Progenitor cell of endocrine pancreas (in vitro differentiated cells): ENCODE measurements around the gene VAPA. TPM values are rescaled to one million over a fixed set of nuclear protein-coding genes. Genes with fewer than 3 reads are reported as not detected.

Source experiments
- DNase-seq: peaks from one replicate; pipeline ENCODE4 v3.0.0; 2021; ENCODE audit warnings: low spot score; ENCODE audit not compliant: unreplicated experiment
- H3K27ac Mint-ChIP-seq: 2 replicates; pipeline ENCODE4 v1.8.0; 2021; ENCODE audit warnings: mild to moderate bottlenecking, moderate library complexity, mixed read lengths
- H3K27me3 Mint-ChIP-seq: 2 replicates; pipeline ENCODE4 v1.8.0; 2021; ENCODE audit warnings: mixed read lengths
- H3K36me3 Mint-ChIP-seq: 2 replicates; pipeline ENCODE4 v1.8.0; 2022; ENCODE audit warnings: mixed read lengths; ENCODE audit not compliant: insufficient read depth
- H3K4me1 Mint-ChIP-seq: 2 replicates; pipeline ENCODE4 v1.8.0; 2021; ENCODE audit warnings: low read depth, mixed read lengths
- H3K4me3 Mint-ChIP-seq: 2 replicates; pipeline ENCODE4 v1.8.0; 2021; ENCODE audit warnings: low read depth, mild to moderate bottlenecking, moderate library complexity, mixed read lengths
- H3K9me3 Mint-ChIP-seq: 2 replicates; pipeline ENCODE4 v1.8.0; 2021; ENCODE audit warnings: low read depth, mixed read lengths
- CTCF ChIP-seq: fragments of 200-600 bp; sonication (generic); IDR thresholded peaks from one replicate; pipeline ENCODE4 v1.5.0; 2021; ENCODE audit warnings: antibody characterized with exemption, mild to moderate bottlenecking; ENCODE audit not compliant: unreplicated experiment
- total RNA-seq: library from RNA; stranded (reverse); gene quantifications from 2 replicates; pipeline ENCODE4 v1.2.1, GENCODE V29; 2021

Gene VAPA
- total RNA-seq, 1 donor from 2014 or later, result 115 TPM

- Mint-ChIP-seq H3K27ac (no peak overlapping the region), H3K4me3 (no peak overlapping the region), H3K36me3 (no peaks in the 10 kb centered on the region), H3K9me3 (peaks cover 32% of the 10 kb centered on the region), H3K27me3 (no peaks in the 10 kb centered on the region), H3K4me1 (peaks cover 15% of the 10 kb centered on the region)
- TF ChIP-seq CTCF, result no peak
- no peak for DNase-seq
These were observed 83.9 kb downstream of the VAPA start for GRCh38 chr18:9997711-9998110.

- Mint-ChIP-seq H3K27me3 (no peaks in the 10 kb centered on the region), H3K9me3 (peaks cover 32% of the 10 kb centered on the region), H3K4me1 (peaks cover 11% of the 10 kb centered on the region), H3K4me3 (no peak overlapping the region), H3K36me3 (no peaks in the 10 kb centered on the region), H3K27ac (no peak overlapping the region)
- no peak for TF ChIP-seq CTCF
- DNase-seq, result no peak
These were observed 84.5 kb downstream of the VAPA start for GRCh38 chr18:9998330-9998729.

- Mint-ChIP-seq H3K4me3 (no peak overlapping the region), H3K27ac (no peak overlapping the region), H3K36me3 (no peaks in the 10 kb centered on the region), H3K4me1 (peaks cover 1% of the 10 kb centered on the region), H3K27me3 (no peaks in the 10 kb centered on the region), H3K9me3 (peaks cover 32% of the 10 kb centered on the region)
- no peak for TF ChIP-seq CTCF
- DNase-seq, result no peak
These were observed 88.5 kb downstream of the VAPA start for GRCh38 chr18:10002280-10002679.

- no peak for DNase-seq
- Mint-ChIP-seq H3K9me3 (peaks cover 25% of the 10 kb centered on the region), H3K4me1 (peaks cover 1% of the 10 kb centered on the region), H3K27ac (no peak overlapping the region), H3K27me3 (no peaks in the 10 kb centered on the region), H3K36me3 (no peaks in the 10 kb centered on the region), H3K4me3 (no peak overlapping the region)
- no peak for TF ChIP-seq CTCF
These were observed 89.5 kb downstream of the VAPA start for GRCh38 chr18:10003281-10003680.

- TF ChIP-seq CTCF, result no peak
- H3K27ac Mint-ChIP-seq, result no peak overlapping the region
- H3K27me3 Mint-ChIP-seq, result no peaks in the 10 kb centered on the region
- DNase-seq, result no peak
- peaks cover 1% of the 10 kb centered on the region for H3K4me1 Mint-ChIP-seq
- peaks cover 20% of the 10 kb centered on the region for H3K9me3 Mint-ChIP-seq
- no peaks in the 10 kb centered on the region for H3K36me3 Mint-ChIP-seq
- H3K4me3 Mint-ChIP-seq, result no peak overlapping the region
These were observed 90.0 kb downstream of the VAPA start for GRCh38 chr18:10003866-10004265.
